GM19240 (cell line): ENCODE measurements around the gene FEM1C.

Experiments
- DNase-seq: peaks from one replicate; pipeline ENCODE4 v3.0.0; 2011; ENCODE audit warnings: low spot score; ENCODE audit not compliant: insufficient read length

The FEM1C gene

GRCh38 chr5:115477581-115477980, 67.0 kb downstream of the FEM1C start:
- no peak for DNase-seq

GRCh38 chr5:115475788-115476187, 68.8 kb downstream of the FEM1C start:
- DNase-seq, result no peak

DNA sequence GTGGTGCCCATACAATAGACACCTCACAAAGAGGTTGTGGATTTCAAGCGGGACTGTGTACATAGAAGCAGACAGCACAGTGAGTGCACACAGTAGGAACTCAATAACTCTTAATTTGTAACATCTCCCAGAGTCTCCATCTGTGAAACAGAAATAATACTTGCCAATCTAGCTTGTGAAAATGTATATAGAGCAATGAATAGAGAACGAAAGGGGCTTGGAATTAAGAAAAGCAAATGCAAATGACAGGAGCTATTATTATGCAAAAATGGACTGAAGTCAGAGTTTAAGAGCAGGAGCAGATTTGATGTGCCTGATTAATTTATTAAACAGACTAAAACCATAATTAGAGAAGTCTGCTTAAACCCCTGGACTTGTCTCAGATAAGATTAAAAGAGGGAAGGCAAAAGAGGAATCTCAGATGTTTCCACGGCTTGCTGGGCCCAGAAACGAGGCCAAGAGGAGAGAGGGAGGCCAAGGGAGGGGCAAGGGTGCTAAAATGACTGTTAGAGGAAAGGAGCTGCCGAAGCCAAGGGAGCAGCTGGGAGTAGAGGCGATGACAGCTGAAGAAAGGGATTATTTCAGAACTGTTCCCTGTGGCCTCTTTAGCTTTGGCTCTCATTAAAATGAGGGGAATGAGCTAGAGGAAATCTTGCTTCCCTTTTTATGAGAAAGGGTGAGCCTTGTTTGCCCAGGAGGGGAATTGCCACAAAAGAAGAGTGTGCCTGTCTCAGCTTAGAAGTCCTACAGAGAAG, 72.1 kb downstream of the FEM1C start:
- DNase-seq, result no peak

DNA sequence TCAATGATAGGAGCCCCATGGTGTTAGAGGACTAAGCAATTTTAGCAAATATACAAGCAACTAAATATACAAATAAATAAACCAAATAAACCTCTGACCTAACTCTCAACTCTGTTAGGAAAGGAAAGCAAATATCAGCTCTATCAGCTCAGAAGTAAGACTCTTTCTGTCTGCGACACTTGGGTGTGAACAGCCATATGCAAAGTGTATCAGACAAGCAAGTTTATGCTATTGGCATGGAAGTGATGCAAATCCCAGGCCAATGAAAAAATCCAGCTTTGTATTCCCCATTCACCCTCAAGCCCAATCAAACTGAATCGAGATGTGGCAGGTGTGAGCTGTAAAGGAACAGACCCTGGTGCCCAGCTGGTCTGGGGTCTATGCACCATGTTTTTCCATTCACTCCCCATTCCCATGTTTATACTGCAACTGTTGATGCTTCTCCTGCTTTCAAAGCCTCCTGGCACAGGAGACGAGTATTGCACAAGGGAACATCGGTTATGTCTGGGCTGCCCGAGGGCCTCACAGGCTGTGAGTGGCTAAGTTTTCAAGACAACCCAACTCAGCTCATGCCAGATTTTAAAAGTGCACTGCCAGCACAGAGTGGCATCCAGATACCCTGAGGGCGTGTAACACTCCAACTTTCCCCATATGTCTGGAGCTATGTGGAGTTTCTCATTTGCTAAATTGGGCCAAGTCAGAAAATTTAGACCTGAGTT, 73.1 kb downstream of the FEM1C start:
- DNase-seq, result no peak

DNA sequence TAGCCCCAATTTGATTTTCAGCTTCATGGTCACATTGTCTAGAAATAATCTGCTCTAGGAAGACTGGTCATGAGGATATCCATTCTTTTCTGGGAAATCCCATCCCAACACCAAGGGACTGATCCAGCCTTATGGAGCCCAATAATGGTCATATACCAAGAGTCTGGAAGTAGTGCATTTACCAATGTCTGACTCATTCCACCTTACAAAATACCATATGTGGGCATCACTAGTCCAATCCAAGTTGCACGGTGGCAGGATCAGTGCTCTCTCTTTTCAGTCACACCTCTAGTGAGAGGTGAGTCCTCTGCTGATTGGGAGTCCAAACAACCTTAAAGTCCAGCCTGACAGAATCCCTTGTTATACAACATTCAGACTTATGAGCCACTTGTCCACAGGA, 73.7 kb downstream of the FEM1C start:
- DNase-seq, result no peak
